Breast epithelium (tissue), 4 donors: ENCODE data around the gene MMRN1. TPM values are rescaled to one million over a fixed set of nuclear protein-coding genes. Genes with fewer than 3 reads are reported as not detected.

Experiments
- DNase-seq, 2 donors: peaks; one replicate each; pipeline ENCODE4 v3.0.0-alpha.2; 2019; ENCODE audit warnings: low spot score in 2 of 2
- H3K27ac ChIP-seq, 2 donors: fragments of 200-600 bp; sonication (generic) in 1 of 2; one replicate each; pipeline ENCODE4 v1.5.1; 2016 to 2019; ENCODE audit warnings: mild to moderate bottlenecking in 1 of 2
- H3K27me3 ChIP-seq, 2 donors: fragments of 200-600 bp; sonication (generic) in 1 of 2; one replicate each; pipeline versions ENCODE4 v1.5.1 to v1.6.0; 2017 to 2019; ENCODE audit warnings: control low read depth in 1 of 2, mild to moderate bottlenecking in 1 of 2
- H3K36me3 ChIP-seq: fragments of 200-600 bp; one replicate; pipeline ENCODE4 v1.5.1; 2019
- H3K4me1 ChIP-seq, 2 donors: fragments of 200-600 bp; sonication (generic); one replicate each; pipeline ENCODE4 v1.5.1; 2016 to 2019; ENCODE audit warnings: control low read depth in 1 of 2
- H3K4me3 ChIP-seq, 3 donors: fragments of 200-600 bp; sonication (generic); 1 replicate in 2 of 3; 2 replicates in 1 of 3; pipeline ENCODE4 v1.5.1; 2016 to 2019; ENCODE audit warnings: mild to moderate bottlenecking in 3 of 3, moderate library complexity in 2 of 3
- H3K9me3 ChIP-seq, 2 donors: fragments of 200-600 bp; sonication (generic) in 1 of 2; one replicate each; pipeline ENCODE4 v1.5.1; 2016 to 2019; ENCODE audit warnings: control low read depth in 1 of 2
- CTCF ChIP-seq, 3 donors: fragments of 450-650 bp; IDR thresholded peaks; one replicate each; pipeline ENCODE4 v1.5.1; 2016 to 2017; ENCODE audit warnings: antibody characterized with exemption in 3 of 3, mild to moderate bottlenecking in 3 of 3, moderate library complexity in 3 of 3
- POLR2A ChIP-seq: fragments of 450-650 bp; IDR thresholded peaks from one replicate; pipeline ENCODE4 v1.6.1; 2016; ENCODE audit warnings: antibody characterized with exemption, mild to moderate bottlenecking, moderate library complexity
- POLR2AphosphoS5 ChIP-seq, 3 donors: sonication (generic); formaldehyde crosslinking; IDR thresholded peaks; one replicate each; pipeline ENCODE4 v1.6.1; 2017; ENCODE audit warnings: antibody characterized with exemption in 3 of 3
- intact Hi-C: fragments of 100-400 bp; cut with DNase I; formaldehyde crosslinking; loops from one replicate; pipeline ENCODE4 v1.15.1; 2023; ENCODE audit warnings: low total_unique reads
- total RNA-seq, 3 donors: library from RNA; depleted of rRNA; stranded (reverse); fragments of >200 nt; gene quantifications; one replicate each; pipeline ENCODE4 v1.1.0, GENCODE V29; 2016

The MMRN1 gene
- total RNA-seq, 3 donors from 2014 or later = 11.0 to 83.2 (median 31.9) TPM

GRCh38 chr4:89952458-89952857 is 57.8 kb downstream of the MMRN1 start:
- H3K4me1 ChIP-seq = no peaks in the 10 kb centered on the region
- intact Hi-C loops = no loop called here
- H3K36me3 ChIP-seq = no peaks in the 10 kb centered on the region
- no peak for DNase-seq
- TF ChIP-seq CTCF (IDR thresholded peaks at IDR 0.05) (no peak), POLR2AphosphoS5 (IDR thresholded peaks at IDR 0.05) (no peak), POLR2A (no peak)
- no peak overlapping the region for H3K4me3 ChIP-seq
- H3K9me3 ChIP-seq = no peaks in the 10 kb centered on the region
- no peaks in the 10 kb centered on the region for H3K27me3 ChIP-seq
- no peak overlapping the region for H3K27ac ChIP-seq

- no peak for DNase-seq
- intact Hi-C loops = no loop called here
- no peaks in the 10 kb centered on the region for H3K4me1 ChIP-seq
- no peaks in the 10 kb centered on the region for H3K36me3 ChIP-seq
- H3K27me3 ChIP-seq = no peaks in the 10 kb centered on the region
- TF ChIP-seq POLR2A (no peak), POLR2AphosphoS5 (IDR thresholded peaks at IDR 0.05) (no peak), CTCF (IDR thresholded peaks at IDR 0.05) (no peak)
- H3K4me3 ChIP-seq = no peak overlapping the region
- no peak overlapping the region for H3K27ac ChIP-seq
- no peaks in the 10 kb centered on the region for H3K9me3 ChIP-seq
These were observed 60.4 kb downstream of the MMRN1 start for GRCh38 chr4:89954906-89955695.

- TF ChIP-seq CTCF (IDR thresholded peaks at IDR 0.05) (no peak), POLR2AphosphoS5 (IDR thresholded peaks at IDR 0.05) (no peak), POLR2A (no peak)
- H3K27me3 ChIP-seq = no peaks in the 10 kb centered on the region
- no peaks in the 10 kb centered on the region for H3K4me1 ChIP-seq
- no peak overlapping the region for H3K4me3 ChIP-seq
- no peaks in the 10 kb centered on the region for H3K9me3 ChIP-seq
- no peaks in the 10 kb centered on the region for H3K36me3 ChIP-seq
- DNase-seq = no peak
- intact Hi-C loops = no loop called here
- H3K27ac ChIP-seq = no peak overlapping the region
These were observed 62.6 kb downstream of the MMRN1 start for GRCh38 chr4:89957046-89957926.

GRCh38 chr4:89981789-89982334 is 87.2 kb downstream of the MMRN1 start:
- Histone ChIP-seq H3K4me3 (no peak overlapping the region), H3K9me3 (no peaks in the 10 kb centered on the region), H3K36me3 (no peaks in the 10 kb centered on the region), H3K27me3 (no peaks in the 10 kb centered on the region), H3K4me1 (no peaks in the 10 kb centered on the region), H3K27ac (no peak overlapping the region)
- no peak for TF ChIP-seq POLR2A
- no peak for TF ChIP-seq POLR2AphosphoS5 (IDR thresholded peaks at IDR 0.05)
- TF ChIP-seq CTCF (IDR thresholded peaks at IDR 0.05) = no peak
- intact Hi-C loops = no loop called here
- DNase-seq = no peak
